SK-N-SH treated with all-trans-retinoic acid at 6 μM for 48 hours (cell line): ENCODE results near the gene COL12A1.

Source experiments
- ATAC-seq: fragments of 200-7000 bp; cut with Tn5 transposase; 3 replicates; pipeline ENCODE4 v1.9.1; 2020; ENCODE audit warnings: mild to moderate bottlenecking, moderate library complexity
- ARNTL ChIP-seq: fragments of 450-650 bp; formaldehyde crosslinking; IDR thresholded peaks from 2 replicates; pipeline ENCODE4 v1.5.0; 2020; ENCODE audit warnings: low read depth, mild to moderate bottlenecking, moderate library complexity, borderline replicate concordance
- BACH2 ChIP-seq: fragments of 250-450 bp; sonication (Bioruptor Pico); IDR thresholded peaks from 2 replicates; pipeline ENCODE4 v1.9.0; 2021; ENCODE audit warnings: mild to moderate bottlenecking, borderline replicate concordance
- CREB5 ChIP-seq: fragments of 250-450 bp; sonication (Bioruptor Pico); IDR thresholded peaks from 2 replicates; pipeline ENCODE4 v1.5.1; 2020; ENCODE audit warnings: low read depth, mild to moderate bottlenecking, moderate library complexity
- CSDC2 ChIP-seq: fragments of 250-450 bp; sonication (Bioruptor Pico); IDR thresholded peaks from 2 replicates; pipeline ENCODE4 v1.5.0; 2020; ENCODE audit warnings: mild to moderate bottlenecking, moderate library complexity
- CSRNP3 ChIP-seq: fragments of 250-450 bp; sonication (Bioruptor Pico); IDR thresholded peaks from 2 replicates; pipeline ENCODE4 v1.5.1; 2021; ENCODE audit warnings: mild to moderate bottlenecking, moderate library complexity
- ESRRG ChIP-seq: fragments of 250-450 bp; sonication (Bioruptor Pico); IDR thresholded peaks from 2 replicates; pipeline ENCODE4 v1.6.1; 2021; ENCODE audit warnings: mild to moderate bottlenecking
- GLIS3 ChIP-seq: fragments of 250-450 bp; sonication (Bioruptor Pico); IDR thresholded peaks from 2 replicates; pipeline ENCODE4 v1.5.0; 2020; ENCODE audit warnings: mild to moderate bottlenecking, moderate library complexity
- ISL1 ChIP-seq: fragments of 250-450 bp; sonication (Bioruptor Pico); IDR thresholded peaks from 2 replicates; pipeline ENCODE4 v2.1.2; 2022; ENCODE audit warnings: mild to moderate bottlenecking, moderate library complexity
- OSR1 ChIP-seq: fragments of 250-450 bp; sonication (Bioruptor Pico); IDR thresholded peaks from 2 replicates; pipeline ENCODE4 v1.8.0; 2022; ENCODE audit warnings: moderate library complexity, mild to moderate bottlenecking, inconsistent platforms
- PATZ1 ChIP-seq: fragments of 250-450 bp; sonication (Bioruptor Pico); IDR thresholded peaks from 2 replicates; pipeline ENCODE4 v1.8.0; 2020; ENCODE audit warnings: mild to moderate bottlenecking, moderate library complexity, borderline replicate concordance
- POU6F1 ChIP-seq: fragments of 250-450 bp; sonication (Bioruptor Pico); IDR thresholded peaks from 2 replicates; pipeline ENCODE4 v1.8.0; 2021; ENCODE audit warnings: low read depth, mild to moderate bottlenecking, moderate library complexity, borderline replicate concordance
- RARB ChIP-seq: fragments of 250-450 bp; sonication (Bioruptor Pico); IDR thresholded peaks from 2 replicates; pipeline ENCODE4 v1.8.0; 2021; ENCODE audit warnings: mild to moderate bottlenecking, moderate library complexity
- SNAI2 ChIP-seq: fragments of 250-450 bp; sonication (Bioruptor Pico); IDR thresholded peaks from 2 replicates; pipeline ENCODE4 v1.5.0; 2020; ENCODE audit warnings: mild to moderate bottlenecking, moderate library complexity
- TCF4 ChIP-seq: fragments of 250-450 bp; sonication (Bioruptor Pico); IDR thresholded peaks from 2 replicates; pipeline ENCODE4 v1.8.0; 2021; ENCODE audit warnings: mild to moderate bottlenecking, moderate library complexity, borderline replicate concordance
- TOX ChIP-seq: fragments of 250-450 bp; sonication (Bioruptor Pico); IDR thresholded peaks from 2 replicates; pipeline ENCODE4 v1.8.0; 2021; ENCODE audit warnings: mild to moderate bottlenecking, moderate library complexity, borderline replicate concordance
- TSHZ2 ChIP-seq: fragments of 250-450 bp; sonication (Bioruptor Pico); IDR thresholded peaks from 2 replicates; pipeline ENCODE4 v1.5.0; 2020; ENCODE audit warnings: mild to moderate bottlenecking, moderate library complexity
- ZC3H10 ChIP-seq: fragments of 250-450 bp; sonication (Bioruptor Pico); IDR thresholded peaks from 2 replicates; pipeline ENCODE4 v1.5.1; 2021; ENCODE audit warnings: mild to moderate bottlenecking, moderate library complexity
- ZFP3 ChIP-seq: fragments of 250-450 bp; sonication (Bioruptor Pico); IDR thresholded peaks from 2 replicates; pipeline ENCODE4 v1.5.0; 2020; ENCODE audit warnings: mild to moderate bottlenecking, moderate library complexity
- ZFP30 ChIP-seq: fragments of 450-650 bp; formaldehyde crosslinking; IDR thresholded peaks from 2 replicates; pipeline ENCODE4 v1.5.0; 2022; ENCODE audit warnings: mild to moderate bottlenecking, moderate library complexity
- ZNF565 ChIP-seq: fragments of 450-650 bp; formaldehyde crosslinking; conservative IDR thresholded peaks from 2 replicates; pipeline ENCODE4 v1.5.0; 2020; ENCODE audit warnings: low read depth, mild to moderate bottlenecking, moderate library complexity
- ZNF70 ChIP-seq: fragments of 450-650 bp; formaldehyde crosslinking; IDR thresholded peaks from 2 replicates; pipeline ENCODE4 v1.5.0; 2020; ENCODE audit warnings: mild to moderate bottlenecking, moderate library complexity
- ZNF8 ChIP-seq: fragments of 450-650 bp; formaldehyde crosslinking; IDR thresholded peaks from 2 replicates; pipeline ENCODE4 v1.5.0; 2020; ENCODE audit warnings: mild to moderate bottlenecking, moderate library complexity

COL12A1 gene

GRCh38 chr6:75070244-75070643 is 135.6 kb downstream of the COL12A1 start:
- TF ChIP-seq ISL1 (no peak), OSR1 (CRISPR knock-in tag) (no peak), ZNF565 (CRISPR knock-in tag) (no peak), BACH2 (CRISPR knock-in tag) (no peak), TCF4 (CRISPR knock-in tag) (no peak), GLIS3 (no peak), TSHZ2 (CRISPR knock-in tag) (no peak), POU6F1 (CRISPR knock-in tag) (no peak), ZNF8 (CRISPR knock-in tag) (no peak), PATZ1 (CRISPR knock-in tag) (no peak), SNAI2 (no peak), CSDC2 (no peak), RARB (CRISPR knock-in tag) (no peak), ZC3H10 (CRISPR knock-in tag) (no peak), ZFP3 (CRISPR knock-in tag) (no peak), TOX (CRISPR knock-in tag) (no peak), ZNF70 (CRISPR knock-in tag) (no peak), ZFP30 (CRISPR knock-in tag) (no peak)
- TF ChIP-seq, all 23 proteins: peak for 0
- no peak for ATAC-seq

- TF ChIP-seq GLIS3 (no peak), SNAI2 (no peak), TOX (CRISPR knock-in tag) (no peak), ARNTL (CRISPR knock-in tag) (no peak), OSR1 (CRISPR knock-in tag) (no peak), CREB5 (no peak), ZNF8 (CRISPR knock-in tag) (no peak), TSHZ2 (CRISPR knock-in tag) (no peak), ZC3H10 (CRISPR knock-in tag) (no peak), CSDC2 (no peak), BACH2 (CRISPR knock-in tag) (no peak), CSRNP3 (CRISPR knock-in tag) (no peak), ESRRG (CRISPR knock-in tag) (no peak), RARB (CRISPR knock-in tag) (no peak), ISL1 (no peak), ZNF70 (CRISPR knock-in tag) (no peak), ZNF565 (CRISPR knock-in tag) (no peak)
- ATAC-seq: peak; percentile 57
These were observed 140.3 kb downstream of the COL12A1 start for GRCh38 chr6:75065523-75065922.
